SK-N-MC (cell line): ENCODE measurements around the gene SZT2.

ENCODE experiments used
- EZH2 ChIP-seq: fragments of 200-600 bp; sonication (generic); IDR thresholded peaks from one replicate; pipeline ENCODE4 v1.6.1; 2017; ENCODE audit warnings: antibody characterized with exemption
- FOXP2 ChIP-seq: optimal IDR thresholded peaks from 2 replicates; pipeline ENCODE3; 2011; ENCODE audit warnings: mild to moderate bottlenecking, moderate library complexity; ENCODE audit not compliant: insufficient read depth; ENCODE audit errors: extremely low read length, control extremely low read depth
- POLR2AphosphoS5 ChIP-seq: IDR thresholded peaks from 2 replicates; pipeline ENCODE4 v1.6.1; 2012; ENCODE audit warnings: mild to moderate bottlenecking, low read depth, low read length, borderline replicate concordance

DNA sequence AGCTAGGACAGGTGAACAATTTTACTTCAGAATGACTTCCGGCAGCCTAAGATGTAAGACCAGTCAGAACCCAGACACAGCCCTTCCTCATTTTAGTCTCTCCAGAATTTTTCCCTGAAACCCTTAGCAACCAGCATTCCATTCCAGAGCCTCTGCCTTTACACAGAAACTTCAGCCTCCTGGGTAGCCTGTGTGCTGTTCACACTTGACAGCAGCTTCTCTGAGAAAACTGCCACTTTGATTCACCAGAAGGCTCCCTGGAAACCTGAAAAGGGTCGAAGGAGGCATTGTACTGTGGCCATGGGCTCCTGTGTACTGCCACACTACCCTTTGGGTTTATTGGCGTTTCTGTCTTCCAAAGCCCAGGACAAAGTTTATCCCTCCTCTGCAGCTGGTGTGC, 46.7 kb downstream of the SZT2 start:
- no peak for TF ChIP-seq EZH2
- TF ChIP-seq POLR2AphosphoS5: no peak
- TF ChIP-seq FOXP2: no peak
